C4-2B (cell line): Measurements from ENCODE around the gene ADCY1.
"Not testable (repeated sequence)": the region's sequence is repeated elsewhere in the genome, so short reads cannot be mapped to it uniquely, and the experiment has no call there.

Experiments
- ZFX ChIP-seq: fragments of 450-650 bp; IDR thresholded peaks from 2 replicates; pipeline ENCODE4 v1.6.1; 2017
- TF ChIP-seq, protein P1 (sequence below): fragments of 450-650 bp; conservative IDR thresholded peaks from 2 replicates; pipeline ENCODE4 v1.5.1; 2017; ENCODE audit warnings: mild to moderate bottlenecking

GRCh38 chr7:45738920-45739319 lies 164.8 kb downstream of the ADCY1 start:
- TF ChIP-seq, protein P1, sequence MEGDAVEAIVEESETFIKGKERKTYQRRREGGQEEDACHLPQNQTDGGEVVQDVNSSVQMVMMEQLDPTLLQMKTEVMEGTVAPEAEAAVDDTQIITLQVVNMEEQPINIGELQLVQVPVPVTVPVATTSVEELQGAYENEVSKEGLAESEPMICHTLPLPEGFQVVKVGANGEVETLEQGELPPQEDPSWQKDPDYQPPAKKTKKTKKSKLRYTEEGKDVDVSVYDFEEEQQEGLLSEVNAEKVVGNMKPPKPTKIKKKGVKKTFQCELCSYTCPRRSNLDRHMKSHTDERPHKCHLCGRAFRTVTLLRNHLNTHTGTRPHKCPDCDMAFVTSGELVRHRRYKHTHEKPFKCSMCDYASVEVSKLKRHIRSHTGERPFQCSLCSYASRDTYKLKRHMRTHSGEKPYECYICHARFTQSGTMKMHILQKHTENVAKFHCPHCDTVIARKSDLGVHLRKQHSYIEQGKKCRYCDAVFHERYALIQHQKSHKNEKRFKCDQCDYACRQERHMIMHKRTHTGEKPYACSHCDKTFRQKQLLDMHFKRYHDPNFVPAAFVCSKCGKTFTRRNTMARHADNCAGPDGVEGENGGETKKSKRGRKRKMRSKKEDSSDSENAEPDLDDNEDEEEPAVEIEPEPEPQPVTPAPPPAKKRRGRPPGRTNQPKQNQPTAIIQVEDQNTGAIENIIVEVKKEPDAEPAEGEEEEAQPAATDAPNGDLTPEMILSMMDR = not testable (repeated sequence)
- not testable (repeated sequence) for TF ChIP-seq ZFX
